PC-9 (cell line): Measurements from ENCODE around the gene DNM3.

ENCODE experiments used
- CTCF ChIP-seq: fragments of 200-600 bp; sonication (generic); conservative IDR thresholded peaks from 2 replicates; pipeline ENCODE4 v1.6.1; 2017; ENCODE audit warnings: mixed run types, antibody characterized with exemption, mild to moderate bottlenecking, moderate library complexity
- EZH2 ChIP-seq: fragments of 200-600 bp; sonication (generic); IDR thresholded peaks from 2 replicates; pipeline ENCODE4 v1.8.0; 2017; ENCODE audit warnings: antibody characterized with exemption, low read depth

- no peak for TF ChIP-seq CTCF
- no peak for TF ChIP-seq EZH2
These were observed 122.5 kb downstream of the DNM3 start for GRCh38 chr1:171963762-171964161.
